Effector memory CD8-positive, alpha-beta T cell (primary cell): ENCODE measurements around the gene TRIP4.

Experiments used
- ATAC-seq: fragments of 150-1000 bp; cut with Tn5 transposase; replicated peaks from 2 replicates; pipeline ENCODE4 v1.10.0; 2021; ENCODE audit warnings: mild to moderate bottlenecking, moderate library complexity
- DNase-seq, 3 experiments: peaks; one replicate each; pipeline ENCODE4 v3.0.0; 2021
- H3K27ac Mint-ChIP-seq, 2 donors: one replicate each; pipeline ENCODE4 v1.8.0; 2022; ENCODE audit warnings: mild to moderate bottlenecking in 2 of 2, mixed read lengths in 2 of 2, moderate library complexity in 2 of 2
- H3K27me3 Mint-ChIP-seq, 2 donors: one replicate each; pipeline ENCODE4 v1.8.0; 2022; ENCODE audit warnings: mixed read lengths in 2 of 2
- H3K36me3 Mint-ChIP-seq: one replicate; pipeline ENCODE4 v1.8.0; 2022; ENCODE audit warnings: mild to moderate bottlenecking, moderate library complexity, mixed read lengths; ENCODE audit not compliant: insufficient read depth
- H3K4me1 Mint-ChIP-seq, 2 donors: one replicate each; pipeline ENCODE4 v1.8.0; 2022; ENCODE audit warnings: low read depth in 2 of 2, mixed read lengths in 2 of 2
- H3K4me3 Mint-ChIP-seq, 2 donors: one replicate each; pipeline ENCODE4 v1.8.0; 2022; ENCODE audit warnings: mild to moderate bottlenecking in 2 of 2, mixed read lengths in 2 of 2, moderate library complexity in 2 of 2
- H3K9me3 Mint-ChIP-seq, 2 donors: one replicate each; pipeline ENCODE4 v1.8.0; 2022; ENCODE audit warnings: mixed read lengths in 2 of 2

The TRIP4 gene

GRCh38 chr15:64461721-64462162 is 74.1 kb downstream of the TRIP4 start:
- peak overlapping the region; percentile 77 to 89 for H3K27ac Mint-ChIP-seq
- H3K27me3 Mint-ChIP-seq, result no peaks in the 10 kb centered on the region
- H3K4me1 Mint-ChIP-seq, result peaks cover 34 to 53% of the 10 kb centered on the region in 2 donors
- DNase-seq, result peak in 1 of 3 experiments; percentile 2
- peak; percentile 6 for ATAC-seq
- no peaks in the 10 kb centered on the region for H3K9me3 Mint-ChIP-seq
- peaks cover 5% of the 10 kb centered on the region for H3K36me3 Mint-ChIP-seq
- H3K4me3 Mint-ChIP-seq, result peak overlapping the region; percentile 92 to 94

GRCh38 chr15:64462492-64462891 is 74.9 kb downstream of the TRIP4 start:
- ATAC-seq (no peak), DNase-seq (no peak)
- H3K27me3 Mint-ChIP-seq, result no peaks in the 10 kb centered on the region
- peak overlapping the region; percentile 92 to 94 for H3K4me3 Mint-ChIP-seq
- H3K4me1 Mint-ChIP-seq, result peaks cover 38 to 60% of the 10 kb centered on the region in 2 donors
- H3K27ac Mint-ChIP-seq, result peak overlapping the region in 1 of 2 donors; percentile 77
- peaks cover 5% of the 10 kb centered on the region for H3K36me3 Mint-ChIP-seq
- no peaks in the 10 kb centered on the region for H3K9me3 Mint-ChIP-seq

DNA sequence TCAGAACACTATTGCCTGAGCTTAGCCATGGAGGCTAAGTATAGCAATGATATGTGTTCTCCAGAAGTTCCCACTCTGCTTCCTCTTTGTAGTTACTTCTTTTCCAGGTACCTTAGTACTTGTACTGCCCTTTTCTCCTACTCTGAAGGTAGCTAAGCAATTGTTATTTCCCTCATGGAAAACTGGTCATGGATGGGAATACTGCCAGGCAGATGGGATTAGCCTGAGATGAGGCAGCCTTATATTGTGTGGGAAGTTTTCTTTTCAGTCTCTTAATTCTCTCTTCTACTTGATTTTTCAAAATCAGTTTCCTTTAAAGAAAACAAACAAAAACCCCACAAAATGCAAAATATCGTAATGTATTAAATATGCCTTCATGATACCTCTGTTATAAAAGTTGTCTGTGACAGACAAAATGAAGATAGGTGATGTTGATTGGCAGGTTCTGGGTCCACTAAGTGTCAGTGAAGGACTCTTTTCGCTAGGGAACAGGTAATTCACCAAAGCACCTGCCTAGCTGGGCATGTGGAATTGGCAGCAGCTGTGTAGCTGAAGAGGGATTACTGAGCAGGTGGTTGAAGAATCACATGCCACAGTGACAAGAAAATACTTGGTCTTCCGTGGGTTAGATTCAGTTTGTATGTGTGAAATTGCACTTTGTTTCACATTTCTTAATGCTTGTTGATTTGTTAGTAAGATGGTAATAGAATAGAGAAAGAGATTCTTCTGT is 76.8 kb downstream of the TRIP4 start:
- Mint-ChIP-seq H3K27ac (peak overlapping the region in 1 of 2 donors; percentile 0), H3K4me1 (peaks cover 42 to 70% of the 10 kb centered on the region in 2 donors), H3K36me3 (peaks cover 13% of the 10 kb centered on the region), H3K27me3 (no peaks in the 10 kb centered on the region), H3K9me3 (no peaks in the 10 kb centered on the region), H3K4me3 (peak overlapping the region in 1 of 2 donors; percentile 3)
- DNase-seq, result no peak
- ATAC-seq, result no peak

DNA sequence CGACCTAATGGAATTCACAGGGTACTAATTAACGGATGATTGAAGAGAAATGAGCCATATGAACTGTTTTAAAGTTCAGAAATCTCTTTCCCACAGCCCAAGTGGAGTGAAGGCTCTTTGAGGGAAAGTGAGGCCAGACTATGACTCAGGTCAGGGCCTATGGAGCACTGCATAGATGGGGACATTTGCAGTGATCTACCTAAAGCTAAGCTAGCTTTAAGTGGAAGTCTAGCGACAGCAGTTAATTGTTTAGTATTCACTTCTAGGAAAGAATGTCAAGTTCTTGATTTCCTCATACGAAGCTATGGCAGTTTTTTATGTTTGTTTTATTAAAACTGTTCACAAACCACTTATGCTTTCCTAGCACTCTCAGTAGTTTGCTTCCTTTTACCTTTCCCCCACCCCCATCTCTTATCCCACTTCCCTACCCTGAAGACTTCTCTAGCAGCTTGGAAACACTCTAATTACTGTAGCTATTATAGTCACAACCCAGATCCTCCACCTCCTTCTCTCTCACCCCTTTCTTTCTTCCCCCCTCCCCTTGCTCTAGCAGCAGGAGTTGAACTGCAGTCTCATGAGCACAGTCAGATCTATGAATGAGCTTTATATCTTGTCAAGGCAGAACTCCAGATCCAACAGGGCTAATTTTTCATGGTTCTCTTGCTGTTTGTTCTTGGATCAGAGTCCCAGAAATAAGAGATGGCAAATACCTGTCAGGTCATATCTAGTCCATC is 78.9 kb downstream of the TRIP4 start:
- H3K4me1 Mint-ChIP-seq, result peaks cover 30 to 60% of the 10 kb centered on the region in 2 donors
- DNase-seq, result no peak
- H3K36me3 Mint-ChIP-seq, result peaks cover 16% of the 10 kb centered on the region
- H3K27me3 Mint-ChIP-seq, result no peaks in the 10 kb centered on the region
- ATAC-seq, result no peak
- peak overlapping the region; percentile 5 to 24 for H3K27ac Mint-ChIP-seq
- H3K4me3 Mint-ChIP-seq, result no peak overlapping the region
- H3K9me3 Mint-ChIP-seq, result no peaks in the 10 kb centered on the region

DNA sequence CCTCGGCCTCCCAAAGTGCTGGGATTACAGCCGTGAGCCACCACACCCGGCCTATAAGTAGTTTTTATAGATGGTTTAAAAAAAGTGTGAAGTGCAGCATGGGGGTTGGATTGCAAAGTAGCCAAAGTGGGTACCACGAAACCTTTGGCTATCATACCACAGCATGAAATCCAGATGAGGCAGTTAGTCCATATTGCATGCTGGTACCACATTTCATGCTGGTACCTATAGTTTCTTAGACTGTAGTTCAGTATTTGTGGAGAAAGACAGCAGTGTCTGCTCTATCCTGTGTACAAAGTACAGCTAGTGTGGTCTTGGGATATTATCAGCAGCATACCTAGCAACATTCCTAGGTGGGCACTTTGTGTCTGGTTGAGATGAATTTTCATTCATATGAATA is 84.5 kb downstream of the TRIP4 start:
- ATAC-seq (no peak), DNase-seq (no peak)
- Mint-ChIP-seq H3K9me3 (no peaks in the 10 kb centered on the region), H3K4me3 (no peak overlapping the region), H3K27me3 (no peaks in the 10 kb centered on the region), H3K36me3 (peaks cover 24% of the 10 kb centered on the region), H3K4me1 (peaks cover 24 to 38% of the 10 kb centered on the region in 2 donors), H3K27ac (peak overlapping the region in 1 of 2 donors; percentile 25)

GRCh38 chr15:64474846-64475245 is 87.2 kb downstream of the TRIP4 start:
- H3K4me3 Mint-ChIP-seq, result no peak overlapping the region
- H3K36me3 Mint-ChIP-seq, result peaks cover 14% of the 10 kb centered on the region
- no peaks in the 10 kb centered on the region for H3K27me3 Mint-ChIP-seq
- ATAC-seq (no peak), DNase-seq (no peak)
- H3K9me3 Mint-ChIP-seq, result no peaks in the 10 kb centered on the region
- no peak overlapping the region for H3K27ac Mint-ChIP-seq
- peaks cover 19 to 29% of the 10 kb centered on the region in 2 donors for H3K4me1 Mint-ChIP-seq

GRCh38 chr15:64476550-64476949 is 88.9 kb downstream of the TRIP4 start:
- Mint-ChIP-seq H3K27me3 (no peaks in the 10 kb centered on the region), H3K9me3 (no peaks in the 10 kb centered on the region), H3K4me3 (no peak overlapping the region), H3K4me1 (peaks cover 19 to 33% of the 10 kb centered on the region in 2 donors), H3K36me3 (peaks cover 8% of the 10 kb centered on the region), H3K27ac (peak overlapping the region; percentile 11 to 53)
- no peak for ATAC-seq
- no peak for DNase-seq

GRCh38 chr15:64478863-64479262 is 91.2 kb downstream of the TRIP4 start:
- H3K36me3 Mint-ChIP-seq, result peaks cover 5% of the 10 kb centered on the region
- ATAC-seq, result no peak
- no peaks in the 10 kb centered on the region for H3K27me3 Mint-ChIP-seq
- no peak overlapping the region for H3K4me3 Mint-ChIP-seq
- H3K9me3 Mint-ChIP-seq, result no peaks in the 10 kb centered on the region
- no peak for DNase-seq
- peaks cover 14 to 33% of the 10 kb centered on the region in 2 donors for H3K4me1 Mint-ChIP-seq
- peak overlapping the region in 1 of 2 donors; percentile 19 for H3K27ac Mint-ChIP-seq

DNA sequence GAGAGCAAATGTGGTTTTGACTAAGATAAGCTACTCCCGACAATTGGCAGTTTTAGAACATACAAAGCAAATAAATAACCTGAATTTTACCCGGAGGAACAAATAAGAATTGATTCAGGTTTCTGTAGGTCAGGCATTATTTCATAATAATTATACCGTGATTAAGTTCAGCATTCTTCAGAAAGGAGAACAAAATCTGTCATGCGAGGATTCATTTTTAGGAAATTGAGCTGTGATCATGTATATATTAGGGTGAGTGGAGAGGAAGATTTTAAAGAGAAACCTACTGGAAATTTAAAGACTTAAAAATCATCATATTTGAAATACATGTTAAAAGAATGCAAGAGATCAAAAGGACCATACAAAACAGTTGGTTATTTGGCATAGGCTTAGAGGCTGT is 93.3 kb downstream of the TRIP4 start:
- H3K4me3 Mint-ChIP-seq, result no peak overlapping the region
- DNase-seq (no peak), ATAC-seq (no peak)
- no peaks in the 10 kb centered on the region for H3K27me3 Mint-ChIP-seq
- no peaks in the 10 kb centered on the region for H3K9me3 Mint-ChIP-seq
- no peak overlapping the region for H3K27ac Mint-ChIP-seq
- no peaks in the 10 kb centered on the region for H3K36me3 Mint-ChIP-seq
- peaks cover 14 to 29% of the 10 kb centered on the region in 2 donors for H3K4me1 Mint-ChIP-seq

DNA sequence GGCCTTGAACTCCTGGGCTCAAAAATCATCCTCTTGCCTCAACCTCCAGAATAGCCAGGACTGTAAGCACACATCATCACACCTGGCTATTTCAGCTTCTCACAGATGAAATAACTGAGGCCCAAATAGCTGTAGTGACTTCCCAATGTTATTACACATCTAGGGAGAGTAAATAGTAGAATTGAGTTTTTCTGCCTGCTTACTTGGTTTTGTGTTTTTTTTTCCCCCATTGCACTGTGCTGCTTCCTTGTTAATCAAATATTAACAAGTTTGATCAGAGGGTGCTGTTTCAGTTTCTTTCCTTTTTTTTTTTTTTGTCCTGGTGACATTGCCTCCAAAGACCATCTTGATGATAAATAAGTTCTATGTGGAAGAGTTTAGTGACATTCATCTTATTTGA is 96.1 kb downstream of the TRIP4 start:
- Mint-ChIP-seq H3K27me3 (no peaks in the 10 kb centered on the region), H3K9me3 (no peaks in the 10 kb centered on the region), H3K27ac (peak overlapping the region in 1 of 2 donors; percentile 12), H3K4me3 (no peak overlapping the region), H3K36me3 (peaks cover 3% of the 10 kb centered on the region), H3K4me1 (peaks cover 4 to 10% of the 10 kb centered on the region in 2 donors)
- no peak for DNase-seq
- ATAC-seq, result no peak

DNA sequence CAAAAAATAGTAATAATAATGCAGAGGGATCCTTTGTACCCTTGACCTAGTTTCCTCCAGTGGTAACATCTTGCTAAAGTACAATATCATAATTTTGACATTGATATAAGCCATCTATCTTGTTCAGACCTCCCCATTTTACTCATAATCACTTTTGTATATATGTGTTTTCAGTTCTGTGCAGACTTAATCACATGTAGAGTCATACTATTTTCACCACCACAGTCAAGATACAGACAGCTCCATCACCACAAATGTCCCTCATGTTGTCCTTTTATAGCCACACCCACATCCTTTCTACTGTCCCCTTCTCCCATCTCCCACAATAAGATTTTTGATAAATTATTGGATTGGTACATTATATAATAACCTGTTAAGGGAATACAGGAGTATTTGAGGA is 98.2 kb downstream of the TRIP4 start:
- no peak for DNase-seq
- peaks cover 2 to 4% of the 10 kb centered on the region in 2 donors for H3K4me1 Mint-ChIP-seq
- H3K9me3 Mint-ChIP-seq, result no peaks in the 10 kb centered on the region
- H3K36me3 Mint-ChIP-seq, result peaks cover 10% of the 10 kb centered on the region
- no peak for ATAC-seq
- no peak overlapping the region for H3K4me3 Mint-ChIP-seq
- no peaks in the 10 kb centered on the region for H3K27me3 Mint-ChIP-seq
- no peak overlapping the region for H3K27ac Mint-ChIP-seq

- no peak overlapping the region for H3K27ac Mint-ChIP-seq
- ATAC-seq, result no peak
- H3K9me3 Mint-ChIP-seq, result no peaks in the 10 kb centered on the region
- H3K4me3 Mint-ChIP-seq, result no peak overlapping the region
- H3K27me3 Mint-ChIP-seq, result no peaks in the 10 kb centered on the region
- H3K4me1 Mint-ChIP-seq, result peaks cover 7 to 17% of the 10 kb centered on the region in 2 donors
- peaks cover 17% of the 10 kb centered on the region for H3K36me3 Mint-ChIP-seq
- no peak for DNase-seq
These were observed 103.1 kb downstream of the TRIP4 start for GRCh38 chr15:64490598-64491259.

DNA sequence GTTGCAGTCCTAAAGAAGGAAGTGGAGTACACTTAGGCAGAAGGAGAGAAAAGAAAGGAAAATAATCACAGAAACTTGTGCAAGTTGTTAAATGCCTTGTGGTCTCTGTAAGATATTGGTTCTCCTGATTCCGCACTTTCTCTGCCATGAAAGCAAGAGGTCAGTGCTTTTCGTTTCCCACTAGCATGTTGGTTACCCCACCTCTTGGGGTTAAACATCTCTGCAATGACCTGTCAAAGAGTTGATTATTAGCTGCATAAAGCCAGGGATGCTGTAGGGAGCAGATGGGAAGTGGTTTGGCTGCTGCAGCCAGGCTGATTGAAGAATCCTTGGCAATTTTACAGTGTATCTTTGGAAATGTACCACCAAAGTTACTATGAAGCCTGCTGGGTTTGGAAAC is 106.0 kb downstream of the TRIP4 start:
- Mint-ChIP-seq H3K27ac (peak overlapping the region in 1 of 2 donors; percentile 65), H3K4me3 (no peak overlapping the region), H3K9me3 (no peaks in the 10 kb centered on the region), H3K27me3 (no peaks in the 10 kb centered on the region), H3K4me1 (peaks cover 9 to 33% of the 10 kb centered on the region in 2 donors), H3K36me3 (peaks cover 17% of the 10 kb centered on the region)
- ATAC-seq (no peak), DNase-seq (no peak)
